Fibroblast of skin of back (primary cell): ENCODE results near the gene RIC3.
"Not testable (repeated sequence)": the region's sequence is repeated elsewhere in the genome, so short reads cannot be mapped to it uniquely, and the experiment has no call there.

ENCODE experiments used
- DNase-seq: peaks from one replicate; pipeline ENCODE4 v3.0.0-alpha.2; 2013

Gene RIC3

DNA sequence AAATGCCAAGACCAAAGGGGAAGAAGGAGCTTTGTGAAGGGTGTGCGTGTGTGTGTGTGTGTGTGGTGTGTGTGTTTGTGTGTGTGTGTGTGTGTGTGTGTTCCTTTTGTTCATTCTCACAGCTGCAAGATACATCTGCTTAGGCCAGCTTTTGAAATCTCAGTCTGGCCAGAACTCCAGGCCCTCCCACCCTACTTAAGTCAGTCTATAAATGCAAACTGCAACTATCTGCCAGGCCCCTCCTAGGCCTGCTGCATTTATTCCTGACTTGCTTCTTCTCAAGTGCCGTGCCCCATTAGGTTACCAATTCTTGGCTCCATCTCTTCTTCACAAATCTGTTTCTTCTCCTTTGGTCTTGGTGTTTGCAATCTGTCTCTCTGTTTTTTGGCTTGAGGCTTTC, 21.6 kb upstream of the RIC3 start:
- no peak for DNase-seq

DNA sequence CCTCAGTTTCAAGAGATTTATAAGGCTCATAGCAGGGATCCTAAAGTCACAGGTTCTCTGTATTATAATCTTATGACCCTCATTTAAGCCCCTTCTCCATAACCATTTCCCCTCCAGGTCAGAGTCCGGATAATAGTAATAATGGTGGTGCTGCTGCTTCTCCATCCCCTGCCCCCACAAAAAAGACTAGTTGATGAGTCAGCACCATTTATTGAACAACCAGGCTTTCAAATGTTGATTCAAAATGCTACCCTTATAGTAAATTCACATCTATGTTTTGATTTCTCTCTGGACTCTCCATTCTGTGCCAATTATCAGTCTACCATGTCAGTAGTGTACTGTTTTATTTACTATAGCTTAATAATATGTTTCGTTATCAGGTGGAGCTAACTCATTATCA, 17.6 kb upstream of the RIC3 start:
- no peak for DNase-seq

- no peak for DNase-seq
Observed at GRCh38 chr11:8183111-8183510, 14.3 kb upstream of the RIC3 start.

GRCh38 chr11:8180469-8180868, 11.6 kb upstream of the RIC3 start:
- DNase-seq = no peak

- DNase-seq = no peak
Observed at GRCh38 chr11:8178297-8178696, 9.5 kb upstream of the RIC3 start.

DNA sequence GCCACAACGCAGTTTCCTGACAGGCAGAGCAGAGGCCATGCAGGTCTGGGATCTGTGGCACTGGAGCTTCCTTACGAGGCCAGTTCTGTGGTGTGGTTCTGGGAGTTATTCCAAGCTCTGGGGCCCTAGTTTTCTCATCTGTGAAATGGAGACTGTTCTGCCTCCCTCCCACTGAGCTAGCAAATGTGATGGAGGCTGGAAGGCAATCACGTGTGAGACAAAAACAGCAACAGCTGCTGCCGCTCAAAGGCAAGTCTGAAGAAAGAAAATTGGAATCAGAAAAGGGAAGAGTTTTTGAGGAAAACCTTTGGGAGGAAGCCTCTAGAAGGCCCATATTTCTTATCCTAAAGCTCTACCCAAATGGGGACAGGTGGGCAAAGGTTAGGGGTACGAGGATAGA, 8.3 kb upstream of the RIC3 start:
- DNase-seq = no peak

GRCh38 chr11:8167796-8168195, 1.0 kb downstream of the RIC3 start:
- peak; percentile 4 for DNase-seq

- no peak for DNase-seq
Observed at GRCh38 chr11:8164746-8165145, 4.1 kb downstream of the RIC3 start.

GRCh38 chr11:8161627-8162304, 7.1 kb downstream of the RIC3 start:
- DNase-seq = not testable (repeated sequence)

- no peak for DNase-seq
Observed at GRCh38 chr11:8156877-8157276, 11.9 kb downstream of the RIC3 start.

GRCh38 chr11:8149726-8150125, 19.1 kb downstream of the RIC3 start:
- DNase-seq = no peak

GRCh38 chr11:8138526-8138925, 30.3 kb downstream of the RIC3 start:
- DNase-seq = no peak

DNA sequence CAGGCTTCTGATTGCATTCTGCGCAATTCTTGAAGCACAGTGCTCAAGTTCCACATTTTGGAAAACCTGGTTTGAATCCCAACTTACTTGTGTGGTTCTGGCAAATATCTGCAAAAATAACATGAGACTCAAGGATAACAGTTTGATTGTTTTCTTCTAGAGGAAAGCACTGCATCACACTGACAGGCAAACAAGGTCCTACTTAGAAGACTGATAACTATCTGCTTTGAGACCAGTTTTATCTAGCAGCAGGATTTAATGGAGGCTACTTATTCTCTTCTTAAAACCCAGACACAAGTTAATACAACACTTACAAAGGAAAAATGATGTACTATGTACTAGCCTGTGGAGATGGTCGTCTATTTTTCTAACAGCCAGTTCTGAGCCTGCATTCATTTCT, 41.4 kb downstream of the RIC3 start:
- no peak for DNase-seq

DNA sequence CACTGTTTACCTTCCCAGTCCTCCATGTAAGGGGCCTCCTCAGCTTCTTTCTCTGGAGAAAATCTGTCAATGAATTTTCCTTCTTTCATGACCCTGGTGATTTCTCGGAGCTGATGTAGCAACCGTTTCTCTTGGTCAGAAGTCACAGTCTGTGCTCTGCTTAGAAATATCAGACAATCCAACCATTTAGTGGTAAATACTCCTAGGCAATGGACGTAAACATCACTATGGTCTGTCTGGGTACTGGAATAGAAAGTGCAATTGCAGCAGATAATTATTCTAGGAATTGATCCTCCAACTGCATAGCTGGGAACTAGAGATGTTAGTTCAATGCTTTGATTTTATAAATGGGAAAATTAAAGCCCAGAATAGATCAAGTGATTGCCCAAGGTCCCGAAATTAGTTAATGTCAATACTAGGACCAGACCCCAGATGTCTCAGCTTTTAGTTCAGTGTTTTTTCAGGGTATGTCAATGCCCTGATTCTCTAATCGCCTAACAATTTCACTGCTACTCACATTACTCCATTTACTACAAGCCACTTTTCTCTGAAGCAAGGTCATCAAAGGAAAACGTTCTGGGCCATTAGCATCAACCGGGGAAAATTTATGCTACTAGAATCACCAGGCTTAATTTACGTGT, 42.1 kb downstream of the RIC3 start:
- DNase-seq = no peak

DNA sequence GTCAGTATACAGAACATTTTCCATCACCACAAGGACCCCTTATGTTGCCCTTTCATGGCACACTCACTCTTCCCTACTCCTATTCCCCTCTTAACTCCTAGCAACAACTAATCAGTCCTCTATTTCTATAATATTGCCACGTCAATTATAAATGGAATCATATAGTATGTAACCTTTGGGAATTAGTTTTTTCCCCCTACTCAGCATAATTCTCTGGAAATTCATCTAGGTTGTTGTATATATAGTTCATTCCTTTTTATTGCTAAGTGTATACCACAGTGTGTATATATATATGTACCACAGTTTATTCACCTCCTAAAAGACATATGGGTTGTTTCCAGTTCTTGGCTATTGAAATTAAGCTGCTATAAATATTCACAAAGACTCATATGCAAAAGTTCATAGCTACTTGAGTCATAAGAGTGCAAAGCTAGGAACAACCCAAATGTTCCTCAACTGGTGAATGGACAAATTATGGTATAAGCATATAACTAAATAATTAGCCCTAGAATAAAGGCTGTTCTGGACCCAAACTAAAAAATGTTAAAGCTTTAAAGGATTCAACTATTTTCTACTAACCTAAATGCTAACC, 46.6 kb downstream of the RIC3 start:
- DNase-seq = no peak

DNA sequence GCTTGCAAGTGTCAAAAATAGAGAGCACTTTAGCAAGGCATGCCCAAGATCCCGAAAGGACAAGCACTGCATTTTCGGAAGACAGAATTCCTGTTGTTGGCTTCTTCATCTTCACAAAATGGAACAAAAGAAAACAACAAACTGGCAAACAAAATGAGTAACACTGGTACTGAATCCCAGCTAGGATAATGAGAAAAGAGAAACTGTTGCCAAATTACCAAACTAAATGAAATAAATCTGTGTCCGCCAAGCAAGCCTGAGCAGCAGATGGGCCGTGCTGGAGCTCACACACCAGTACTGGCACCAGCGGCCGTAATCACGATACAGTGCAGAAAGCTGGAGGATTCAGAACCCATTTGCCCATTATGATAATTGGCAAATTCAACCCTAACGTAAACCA, 57.2 kb downstream of the RIC3 start:
- DNase-seq = no peak

- no peak for DNase-seq
Observed at GRCh38 chr11:8110396-8110795, 58.4 kb downstream of the RIC3 start.

DNA sequence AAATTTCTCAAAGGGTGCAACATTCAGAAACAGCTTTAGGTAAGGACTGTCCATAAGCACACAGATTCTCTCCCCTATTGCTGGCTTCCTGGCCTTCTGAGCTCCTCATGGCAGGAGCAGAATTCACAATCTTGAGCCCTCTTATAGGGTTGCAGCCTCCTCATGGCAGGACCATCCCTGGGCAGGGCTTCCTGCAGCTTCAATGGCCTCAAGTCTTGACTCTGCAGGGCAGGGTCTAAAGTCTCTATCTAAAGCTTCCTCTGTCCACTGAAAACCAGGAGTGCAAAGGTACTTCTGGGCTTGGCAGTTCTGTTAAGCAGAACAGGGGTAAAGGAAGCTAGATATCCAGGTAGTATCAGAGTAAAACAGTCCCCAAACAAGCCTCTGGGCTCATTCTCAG, 59.1 kb downstream of the RIC3 start:
- no peak for DNase-seq

DNA sequence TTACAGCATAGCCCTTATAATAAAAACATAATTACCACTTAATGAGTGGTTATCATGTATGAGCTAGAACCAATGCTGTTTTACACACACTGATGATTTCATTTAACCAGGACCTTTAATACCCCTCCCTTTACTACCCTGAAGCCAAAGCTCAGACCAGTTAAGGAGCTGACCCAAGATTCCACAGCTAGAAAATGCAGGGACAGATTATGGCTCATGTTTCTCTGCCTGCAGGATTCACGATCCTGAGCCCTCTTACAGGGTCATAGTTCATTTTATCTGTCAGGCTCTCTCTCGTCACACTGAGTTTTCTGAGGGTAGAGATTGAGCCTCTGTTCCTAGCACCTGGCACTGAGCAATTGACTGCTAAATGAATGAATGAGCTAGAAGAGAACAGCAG, 60.4 kb downstream of the RIC3 start:
- no peak for DNase-seq

GRCh38 chr11:8107642-8108041, 61.2 kb downstream of the RIC3 start:
- DNase-seq = no peak

- no peak for DNase-seq
Observed at GRCh38 chr11:8106679-8107078, 62.1 kb downstream of the RIC3 start.

- DNase-seq = no peak
Observed at GRCh38 chr11:8105666-8106065, 63.2 kb downstream of the RIC3 start.

DNA sequence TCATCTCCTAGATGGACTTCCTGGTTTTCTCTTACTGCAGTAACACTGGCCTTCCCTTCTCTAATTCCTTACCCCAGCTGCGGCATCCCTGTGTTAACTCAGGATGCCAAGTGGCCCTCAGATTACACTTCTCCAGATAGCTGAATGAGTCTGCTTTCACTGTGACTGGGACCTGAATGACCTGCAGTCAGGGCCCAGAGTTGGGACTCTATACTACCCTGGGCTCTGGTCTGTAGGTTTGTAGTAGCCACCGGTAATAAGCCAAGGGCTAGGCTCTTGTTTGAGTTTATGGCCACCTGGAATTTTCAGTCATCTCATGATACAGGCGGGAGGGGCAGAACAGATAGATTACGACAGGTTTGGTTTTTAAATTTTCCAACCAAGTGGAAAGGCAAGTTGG, 63.7 kb downstream of the RIC3 start:
- no peak for DNase-seq

DNA sequence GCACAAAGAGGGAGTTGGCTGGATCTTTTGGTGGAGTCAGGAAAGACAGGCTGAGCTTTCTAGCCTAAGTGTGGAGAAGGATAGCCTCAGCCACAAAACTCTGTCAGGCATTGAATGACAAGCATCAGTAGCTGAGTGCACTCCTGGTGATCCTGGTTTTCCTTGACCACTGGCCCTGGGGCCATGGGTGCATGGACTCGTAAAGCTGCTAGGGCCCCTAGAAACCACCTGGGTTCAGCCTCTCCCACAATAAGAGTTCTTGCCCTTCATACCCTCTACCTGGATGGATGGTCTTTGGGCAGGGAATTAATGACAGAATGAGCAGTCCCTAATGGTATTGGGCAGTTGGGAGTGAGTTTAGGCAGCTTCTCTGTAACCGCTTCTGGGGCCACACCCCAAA, 64.9 kb downstream of the RIC3 start:
- no peak for DNase-seq
